ENCODE measurements around the gene SOX18. TPM values are rescaled to one million over a fixed set of nuclear protein-coding genes. Genes with fewer than 3 reads are reported as not detected.

Gene SOX18
- total and polyA plus RNA-seq, 2 experiments from 2014 or later: 0.21 TPM; not detected in 1

DNA sequence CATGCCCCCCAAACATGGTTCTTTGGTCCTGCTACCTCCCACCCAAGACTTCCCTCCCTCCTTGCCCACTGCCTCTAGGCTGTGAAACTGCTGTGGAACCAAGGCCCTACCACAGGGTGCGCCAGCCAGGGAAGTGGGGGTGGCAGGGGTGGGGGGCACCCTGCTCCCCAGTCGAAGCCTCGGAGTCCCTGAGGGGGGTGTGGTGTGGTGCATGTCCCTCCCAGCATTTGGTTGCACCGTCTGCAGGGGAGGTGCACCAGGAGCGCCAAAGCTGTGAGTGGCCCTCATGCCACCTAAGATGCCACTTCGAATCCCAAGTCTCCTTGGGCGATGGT, 28.1 kb upstream of the SOX18 start:
- H3K27ac ChIP-seq (ENCODE audit: low read depth): no peak overlapping the region
- peaks cover 14% of the 10 kb centered on the region; the same call in 1 of the 2 replicates for H3K4me1 ChIP-seq (ENCODE audit: insufficient read depth)
- H3K27me3 Mint-ChIP-seq (ENCODE audit: insufficient read depth, low read depth, poor library complexity): peaks cover 27% of the 10 kb centered on the region
- DNase-seq (ENCODE audit: low spot score) (no peak), ATAC-seq (no peak)
- peaks cover 22% of the 10 kb centered on the region; the same call in 2 of the 3 replicates for H3K4me1 Mint-ChIP-seq
- no peaks in the 10 kb centered on the region for H3K79me2 ChIP-seq (replicated peaks; ENCODE audit: insufficient read depth)
- no peak overlapping the region for H3K4me3 ChIP-seq
- H3K27me3 ChIP-seq (ENCODE audit: insufficient read depth): peaks cover 19% of the 10 kb centered on the region; the same call in 1 of the 2 replicates
- peaks cover 2% of the 10 kb centered on the region; the same call in 1 of the 3 replicates for H3K36me3 Mint-ChIP-seq (ENCODE audit: low read depth)
- no peak overlapping the region for H3K27ac Mint-ChIP-seq
- H3F3A ChIP-seq (replicated peaks; ENCODE audit: low read depth): 0 out of 2 replicates have a peak, but pooled peaks cover 5% of the 10 kb centered on the region
- H2AFZ ChIP-seq: no peak overlapping the region
- no peaks in the 10 kb centered on the region for H3K9me2 ChIP-seq (ENCODE audit: insufficient read depth)
- no peaks in the 10 kb centered on the region for H3K9me3 Mint-ChIP-seq
- no peaks in the 10 kb centered on the region for H3K36me3 ChIP-seq (ENCODE audit: insufficient read depth)
- H3K4me3 Mint-ChIP-seq: no peak overlapping the region
- TF ChIP-seq ZNF331 (CRISPR knock-in tag; IDR thresholded peaks at IDR 0.05; ENCODE audit: low read depth): no peak
- TF ChIP-seq STAT1 (IDR thresholded peaks at IDR 0.05; ENCODE audit: unreplicated experiment): no peak
- TF ChIP-seq POLR2AphosphoS5 (IDR thresholded peaks at IDR 0.05; ENCODE audit: low read depth): no peak
- no peak for TF ChIP-seq CREB1 (CRISPR knock-in tag; IDR thresholded peaks at IDR 0.05; ENCODE audit: low read depth)
- TF ChIP-seq, protein P1, sequence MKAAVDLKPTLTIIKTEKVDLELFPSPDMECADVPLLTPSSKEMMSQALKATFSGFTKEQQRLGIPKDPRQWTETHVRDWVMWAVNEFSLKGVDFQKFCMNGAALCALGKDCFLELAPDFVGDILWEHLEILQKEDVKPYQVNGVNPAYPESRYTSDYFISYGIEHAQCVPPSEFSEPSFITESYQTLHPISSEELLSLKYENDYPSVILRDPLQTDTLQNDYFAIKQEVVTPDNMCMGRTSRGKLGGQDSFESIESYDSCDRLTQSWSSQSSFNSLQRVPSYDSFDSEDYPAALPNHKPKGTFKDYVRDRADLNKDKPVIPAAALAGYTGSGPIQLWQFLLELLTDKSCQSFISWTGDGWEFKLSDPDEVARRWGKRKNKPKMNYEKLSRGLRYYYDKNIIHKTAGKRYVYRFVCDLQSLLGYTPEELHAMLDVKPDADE (IDR thresholded peaks at IDR 0.05): no peak
- no peak for TF ChIP-seq NANOG (IDR thresholded peaks at IDR 0.05; ENCODE audit: borderline replicate concordance)
- no peak for TF ChIP-seq ZNF462 (CRISPR knock-in tag; IDR thresholded peaks at IDR 0.05)
- no peak for TF ChIP-seq JUNB (IDR thresholded peaks at IDR 0.05; ENCODE audit: unreplicated experiment)
- no peak for TF ChIP-seq EZH2phosphoT487 (IDR thresholded peaks at IDR 0.05; ENCODE audit: unreplicated experiment)
- TF ChIP-seq, protein P2, sequence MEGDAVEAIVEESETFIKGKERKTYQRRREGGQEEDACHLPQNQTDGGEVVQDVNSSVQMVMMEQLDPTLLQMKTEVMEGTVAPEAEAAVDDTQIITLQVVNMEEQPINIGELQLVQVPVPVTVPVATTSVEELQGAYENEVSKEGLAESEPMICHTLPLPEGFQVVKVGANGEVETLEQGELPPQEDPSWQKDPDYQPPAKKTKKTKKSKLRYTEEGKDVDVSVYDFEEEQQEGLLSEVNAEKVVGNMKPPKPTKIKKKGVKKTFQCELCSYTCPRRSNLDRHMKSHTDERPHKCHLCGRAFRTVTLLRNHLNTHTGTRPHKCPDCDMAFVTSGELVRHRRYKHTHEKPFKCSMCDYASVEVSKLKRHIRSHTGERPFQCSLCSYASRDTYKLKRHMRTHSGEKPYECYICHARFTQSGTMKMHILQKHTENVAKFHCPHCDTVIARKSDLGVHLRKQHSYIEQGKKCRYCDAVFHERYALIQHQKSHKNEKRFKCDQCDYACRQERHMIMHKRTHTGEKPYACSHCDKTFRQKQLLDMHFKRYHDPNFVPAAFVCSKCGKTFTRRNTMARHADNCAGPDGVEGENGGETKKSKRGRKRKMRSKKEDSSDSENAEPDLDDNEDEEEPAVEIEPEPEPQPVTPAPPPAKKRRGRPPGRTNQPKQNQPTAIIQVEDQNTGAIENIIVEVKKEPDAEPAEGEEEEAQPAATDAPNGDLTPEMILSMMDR (conservative IDR thresholded peaks at IDR 0.05; ENCODE audit: low read depth in 2 of 2): no peak
- TF ChIP-seq ZNF114 (CRISPR knock-in tag; IDR thresholded peaks at IDR 0.05): no peak
- TF ChIP-seq, protein P3, sequence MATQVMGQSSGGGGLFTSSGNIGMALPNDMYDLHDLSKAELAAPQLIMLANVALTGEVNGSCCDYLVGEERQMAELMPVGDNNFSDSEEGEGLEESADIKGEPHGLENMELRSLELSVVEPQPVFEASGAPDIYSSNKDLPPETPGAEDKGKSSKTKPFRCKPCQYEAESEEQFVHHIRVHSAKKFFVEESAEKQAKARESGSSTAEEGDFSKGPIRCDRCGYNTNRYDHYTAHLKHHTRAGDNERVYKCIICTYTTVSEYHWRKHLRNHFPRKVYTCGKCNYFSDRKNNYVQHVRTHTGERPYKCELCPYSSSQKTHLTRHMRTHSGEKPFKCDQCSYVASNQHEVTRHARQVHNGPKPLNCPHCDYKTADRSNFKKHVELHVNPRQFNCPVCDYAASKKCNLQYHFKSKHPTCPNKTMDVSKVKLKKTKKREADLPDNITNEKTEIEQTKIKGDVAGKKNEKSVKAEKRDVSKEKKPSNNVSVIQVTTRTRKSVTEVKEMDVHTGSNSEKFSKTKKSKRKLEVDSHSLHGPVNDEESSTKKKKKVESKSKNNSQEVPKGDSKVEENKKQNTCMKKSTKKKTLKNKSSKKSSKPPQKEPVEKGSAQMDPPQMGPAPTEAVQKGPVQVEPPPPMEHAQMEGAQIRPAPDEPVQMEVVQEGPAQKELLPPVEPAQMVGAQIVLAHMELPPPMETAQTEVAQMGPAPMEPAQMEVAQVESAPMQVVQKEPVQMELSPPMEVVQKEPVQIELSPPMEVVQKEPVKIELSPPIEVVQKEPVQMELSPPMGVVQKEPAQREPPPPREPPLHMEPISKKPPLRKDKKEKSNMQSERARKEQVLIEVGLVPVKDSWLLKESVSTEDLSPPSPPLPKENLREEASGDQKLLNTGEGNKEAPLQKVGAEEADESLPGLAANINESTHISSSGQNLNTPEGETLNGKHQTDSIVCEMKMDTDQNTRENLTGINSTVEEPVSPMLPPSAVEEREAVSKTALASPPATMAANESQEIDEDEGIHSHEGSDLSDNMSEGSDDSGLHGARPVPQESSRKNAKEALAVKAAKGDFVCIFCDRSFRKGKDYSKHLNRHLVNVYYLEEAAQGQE (IDR thresholded peaks at IDR 0.05; ENCODE audit: unreplicated experiment): no peak
- no peak for TF ChIP-seq EZH2 (IDR thresholded peaks at IDR 0.05; ENCODE audit: low read depth, unreplicated experiment)
- H3K4me2 ChIP-seq: no peak overlapping the region
- H4K20me1 ChIP-seq (replicated peaks; ENCODE audit: insufficient read depth): no peaks in the 10 kb centered on the region

Data from GM23338 (cell line).